CD4-positive, alpha-beta T cell treated with Interferon gamma for 1 hour (primary cell): ENCODE measurements around the gene LRRC45.

Experiments used
- DNase-seq: peaks from one replicate; pipeline ENCODE4 v3.0.0-alpha.2; 2020

LRRC45 gene

DNA sequence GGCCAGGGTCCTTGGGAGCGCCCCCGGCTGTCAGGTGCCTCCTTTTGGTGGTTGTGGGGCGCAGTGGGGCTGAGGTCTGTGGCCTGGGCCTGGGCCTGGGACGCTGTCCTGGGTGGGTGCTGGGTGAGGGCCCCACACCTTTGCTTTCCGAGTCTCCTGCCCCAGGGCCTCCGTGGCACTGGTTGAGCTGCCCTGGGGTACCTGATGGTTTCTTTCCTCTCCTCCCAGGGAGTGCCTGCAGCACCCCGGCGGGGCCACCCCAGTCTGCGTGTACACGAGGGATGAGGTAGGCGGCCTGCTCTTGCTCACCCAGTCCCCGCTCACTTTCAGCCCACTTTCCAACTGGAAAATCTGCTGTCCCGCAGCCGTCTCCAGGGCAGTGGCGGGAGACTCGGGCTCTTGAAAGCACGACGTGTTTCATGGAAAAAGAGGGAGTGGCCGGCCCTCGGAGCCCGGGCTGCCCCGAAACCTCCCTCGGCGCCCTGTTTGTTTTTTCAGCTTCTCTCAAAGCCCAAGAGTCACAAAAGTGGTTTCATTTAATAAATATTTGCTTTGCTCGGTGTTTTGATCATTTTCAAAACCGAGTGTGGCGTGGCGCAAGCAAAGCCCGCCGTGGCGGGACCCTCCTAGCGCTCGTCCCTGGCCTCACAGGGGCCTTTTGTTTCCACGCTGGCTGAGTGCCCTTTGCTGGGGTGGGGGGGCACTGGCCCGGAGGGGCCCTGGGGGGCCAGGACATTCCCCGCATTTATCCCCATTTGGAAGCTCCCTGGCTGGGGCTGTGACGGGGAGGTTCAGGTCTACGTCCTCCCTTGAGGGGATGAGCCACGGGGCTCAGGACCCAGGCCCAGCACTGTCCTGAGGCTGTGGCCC is 28.3 kb upstream of the LRRC45 start:
- no peak for DNase-seq

GRCh38 chr17:81995463-81996231 is 27.5 kb upstream of the LRRC45 start:
- DNase-seq: no peak

- no peak for DNase-seq
Observed at GRCh38 chr17:81996232-81996756, 26.8 kb upstream of the LRRC45 start.

DNA sequence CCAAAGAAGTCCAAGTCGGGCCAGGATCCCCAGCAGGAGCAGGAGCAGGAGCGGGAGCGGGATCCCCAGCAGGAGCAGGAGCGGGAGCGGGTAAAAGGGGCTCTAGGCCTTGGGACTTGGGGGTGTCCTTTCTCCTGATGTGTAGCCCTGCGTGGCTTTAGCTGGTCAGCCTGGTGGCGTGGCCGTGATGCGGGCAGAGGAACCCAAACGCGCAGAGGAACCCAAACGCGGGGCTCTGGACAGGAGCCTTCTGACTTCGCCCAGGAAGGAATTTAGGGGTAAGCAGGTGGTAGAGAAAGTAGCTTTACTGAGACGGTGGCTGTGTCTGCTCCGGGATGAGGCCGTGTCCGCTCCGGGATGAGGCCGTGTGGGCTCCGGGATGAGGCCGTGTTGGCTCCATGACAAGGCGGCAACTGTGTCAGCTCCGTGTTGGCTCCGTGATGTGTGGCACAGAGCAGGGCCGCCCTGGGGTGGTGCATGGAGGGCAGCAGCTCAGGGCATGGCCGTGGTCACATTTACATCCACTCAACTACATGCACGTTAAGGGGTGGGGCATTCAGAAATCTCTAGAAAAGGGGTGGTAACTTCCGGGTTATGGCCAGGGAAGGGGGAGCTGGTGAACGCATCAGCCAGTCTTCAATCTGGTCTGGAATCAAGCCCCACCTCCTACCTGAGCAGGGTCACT is 26.2 kb upstream of the LRRC45 start:
- no peak for DNase-seq

DNA sequence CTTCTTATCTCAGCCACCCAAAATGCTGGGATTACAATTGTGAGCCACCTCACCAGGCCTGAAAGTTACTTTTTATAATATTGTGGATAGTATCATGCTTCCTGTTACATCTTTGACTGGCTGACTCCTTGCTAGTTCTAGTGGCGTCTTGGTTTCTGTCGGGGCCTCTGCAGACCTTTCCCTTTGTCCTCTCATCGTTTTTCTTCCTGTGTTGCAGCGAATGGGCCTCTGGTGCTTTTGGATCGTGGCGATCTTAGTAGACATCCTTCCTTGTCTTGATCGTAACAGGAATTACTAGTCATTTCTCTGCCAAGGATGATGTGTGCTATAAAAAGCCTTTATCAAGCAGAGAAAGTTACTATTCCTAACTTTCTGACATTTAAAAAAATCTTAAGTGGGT is 24.9 kb upstream of the LRRC45 start:
- DNase-seq: no peak

GRCh38 chr17:81998691-81999438 is 24.2 kb upstream of the LRRC45 start:
- DNase-seq: no peak

GRCh38 chr17:81999587-81999975 is 23.5 kb upstream of the LRRC45 start:
- DNase-seq: no peak

GRCh38 chr17:81999976-82000802 is 22.9 kb upstream of the LRRC45 start:
- no peak for DNase-seq

DNA sequence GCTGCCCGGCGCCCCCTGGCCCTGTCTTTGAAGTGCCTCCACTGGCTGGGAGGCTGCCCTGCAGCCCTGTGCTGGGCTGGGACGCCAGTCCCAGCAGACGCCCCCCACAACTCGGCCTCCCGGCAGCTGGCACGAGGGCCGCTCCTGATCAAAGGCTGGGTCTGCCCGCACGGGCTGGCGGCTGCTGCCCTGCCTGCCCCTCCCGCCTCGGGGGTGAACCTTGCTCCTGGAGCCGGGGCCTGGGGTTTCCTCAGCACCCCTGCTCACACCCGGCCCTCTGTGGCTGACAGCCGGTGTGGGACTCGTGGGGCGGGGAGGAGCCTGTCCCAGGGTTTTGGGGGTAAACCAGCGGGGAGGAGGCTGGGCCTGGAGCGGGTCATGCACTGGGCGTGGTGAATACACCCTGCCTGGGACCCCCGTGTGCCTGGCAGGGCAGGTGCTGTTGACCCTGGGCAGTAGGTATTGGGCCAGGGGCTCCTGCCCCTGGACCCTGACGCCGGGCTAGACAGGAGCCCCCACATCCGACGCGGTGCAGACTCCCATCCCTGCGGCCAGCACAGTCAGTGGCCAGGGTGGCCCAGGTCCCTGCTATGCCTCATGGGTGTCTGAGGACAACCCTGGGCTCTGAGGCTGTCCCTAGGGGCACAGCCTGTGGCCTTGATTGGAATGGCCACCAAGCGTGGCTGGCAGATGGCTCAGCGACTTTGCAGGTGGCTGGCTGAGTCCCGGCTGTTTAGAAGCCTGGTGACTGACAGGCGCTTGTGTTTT is 22.1 kb upstream of the LRRC45 start:
- no peak for DNase-seq

GRCh38 chr17:82001571-82002056 is 21.5 kb upstream of the LRRC45 start:
- DNase-seq: no peak

GRCh38 chr17:82003411-82004381 is 19.4 kb upstream of the LRRC45 start:
- no peak for DNase-seq

DNA sequence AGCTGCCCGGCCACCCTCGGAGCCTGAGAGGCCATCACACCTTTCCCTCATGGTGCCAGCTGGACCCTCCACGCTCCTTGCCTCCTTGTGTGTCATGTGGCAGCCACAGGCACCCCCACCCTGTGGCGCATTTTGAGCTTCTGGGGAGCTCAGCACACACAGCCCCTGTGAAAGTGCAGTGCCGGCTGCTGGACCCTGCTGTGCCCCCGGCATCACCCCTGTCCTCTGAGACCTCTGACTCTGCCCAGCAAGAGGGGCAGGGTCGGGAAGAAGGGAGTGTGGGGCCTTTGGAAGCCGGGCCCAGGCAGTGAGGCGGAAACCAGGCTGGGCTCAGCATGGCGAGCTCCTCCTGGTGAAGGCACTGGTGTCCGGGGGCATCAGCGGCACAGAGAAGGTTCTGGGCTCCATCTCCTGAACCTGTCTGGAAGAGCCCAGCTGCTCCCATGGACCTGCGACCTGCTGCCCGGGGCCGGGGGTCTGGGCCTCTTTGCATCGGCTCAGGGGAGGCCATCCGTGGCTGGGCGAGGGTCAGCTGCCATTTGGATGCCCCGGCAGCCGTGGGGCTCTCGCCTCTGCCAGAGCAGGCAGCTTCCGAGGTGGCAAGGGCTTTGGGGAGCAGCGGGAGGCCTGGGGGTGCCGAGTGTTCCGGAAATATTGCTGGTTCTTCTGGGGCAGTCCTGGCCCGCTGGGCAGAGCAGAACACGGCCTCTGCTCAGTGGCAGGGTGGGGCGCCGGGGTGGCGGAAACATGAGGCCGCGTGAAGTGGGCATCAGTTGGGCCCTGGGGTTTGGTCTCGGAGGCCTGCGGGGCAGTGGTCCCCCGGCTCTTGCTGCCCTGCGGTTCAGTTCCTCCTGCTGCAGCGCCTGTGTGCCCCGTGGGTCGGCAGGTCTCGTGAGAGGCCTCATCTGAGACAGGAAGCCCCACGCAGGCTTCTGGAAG is 18.3 kb upstream of the LRRC45 start:
- no peak for DNase-seq

- no peak for DNase-seq
Observed at GRCh38 chr17:82005701-82006348, 17.3 kb upstream of the LRRC45 start.

GRCh38 chr17:82006468-82007227 is 16.5 kb upstream of the LRRC45 start:
- no peak for DNase-seq

DNA sequence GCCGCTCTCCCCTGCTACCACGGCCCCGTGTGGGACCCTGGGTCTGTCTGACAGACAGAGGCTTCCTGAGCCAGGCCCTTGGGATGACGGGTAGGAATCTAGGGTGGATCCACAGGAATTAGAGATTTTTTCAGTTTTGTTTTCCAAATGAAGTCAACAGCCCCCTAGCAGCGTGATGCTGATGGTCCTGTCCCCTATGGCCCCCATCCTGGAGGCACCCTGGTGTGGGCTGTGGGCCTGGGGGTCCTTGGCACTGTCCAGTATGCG is 15.9 kb upstream of the LRRC45 start:
- no peak for DNase-seq

DNA sequence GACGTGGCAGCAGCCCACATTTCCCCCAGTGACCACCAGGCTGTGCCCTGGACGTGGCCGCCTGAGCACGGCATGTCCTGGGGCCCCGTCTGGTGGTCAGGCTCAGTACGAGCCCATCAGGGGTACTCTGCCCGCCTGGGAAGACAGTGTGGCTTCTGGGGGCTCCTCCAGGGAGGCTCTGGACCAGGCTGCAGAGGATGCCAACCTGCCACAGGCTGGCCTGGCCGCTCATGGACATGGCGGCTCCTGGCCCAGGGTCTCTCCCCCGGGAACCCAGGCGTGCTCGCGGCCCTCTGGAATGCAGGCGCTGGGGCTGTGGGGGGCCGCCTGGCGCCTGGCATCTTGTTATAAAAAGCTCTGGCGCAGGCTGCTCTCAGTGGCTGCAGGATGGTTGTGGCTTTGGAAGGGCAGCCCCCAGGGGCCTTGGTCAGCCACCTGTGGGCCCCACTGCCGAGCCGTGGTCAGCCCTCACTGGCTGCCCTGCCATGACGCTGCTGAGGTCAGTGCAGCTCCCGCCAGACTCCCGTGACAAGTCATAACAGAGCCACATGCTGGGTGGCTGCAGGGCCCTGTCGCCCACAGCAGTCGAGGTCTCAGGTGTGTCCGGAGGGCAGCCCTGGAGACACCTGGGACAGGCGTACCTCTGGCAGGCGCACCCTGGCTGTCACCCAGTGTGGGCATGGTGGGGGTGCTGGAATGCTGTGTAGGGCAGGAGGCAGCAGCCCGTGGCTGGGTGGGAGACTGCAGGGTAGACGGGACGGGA is 15.4 kb upstream of the LRRC45 start:
- DNase-seq: no peak
